ENCODE results near the gene RGS6. TPM values are rescaled to one million over a fixed set of nuclear protein-coding genes. Genes with fewer than 3 reads are reported as not detected.

Gene RGS6
- total and polyA plus RNA-seq, 4 donors = 0.21 to 5.4 (median 0.45) TPM

- Histone ChIP-seq H3K4me1 (ENCODE audit: control insufficient read depth in 5 of 5, insufficient read depth in 5 of 5, low read length in 5 of 5) (no peaks in the 10 kb centered on the region), H3K27me3 (ENCODE audit: control insufficient read depth in 3 of 3, insufficient read depth in 3 of 3, low read length in 2 of 3) (no peaks in the 10 kb centered on the region), H3K9ac (ENCODE audit: insufficient read depth in 1 of 2, low read length in 2 of 2) (no peak overlapping the region), H3K36me3 (ENCODE audit: control insufficient read depth in 4 of 4, insufficient read depth in 4 of 4, low read length in 4 of 4) (no peaks in the 10 kb centered on the region), H3K4me3 (no peak overlapping the region), H3K9me3 (ENCODE audit: control insufficient read depth in 4 of 4, insufficient read depth in 3 of 4, low read length in 3 of 4) (peaks cover 0 to 2% (median 0%) of the 10 kb centered on the region in 4 donors), H3K27ac (ENCODE audit: low read depth in 1 of 2, low read length in 1 of 2) (no peak overlapping the region)
- no peak for TF ChIP-seq CTCF (IDR thresholded peaks at IDR 0.05; ENCODE audit: control extremely low read depth, extremely low read depth)
- ATAC-seq (ENCODE audit: insufficient read depth, low FRiP score) (no peak), DNase-seq (no peak)
- WGBS, 2 donors = 68 to 75% methylated on average over 14 of the region's 14 CpGs
These were observed 305.8 kb downstream of the RGS6 start for GRCh38 chr14:72237722-72238666.

- peaks cover 0 to 12% (median 0%) of the 10 kb centered on the region in 5 donors for H3K4me1 ChIP-seq (ENCODE audit: control insufficient read depth in 5 of 5, insufficient read depth in 5 of 5, low read length in 5 of 5)
- no peak overlapping the region for H3K9ac ChIP-seq (ENCODE audit: insufficient read depth in 1 of 2, low read length in 2 of 2)
- no peak overlapping the region for H3K4me3 ChIP-seq
- DNase-seq = no peak
- 80 to 85% methylated on average over 5 of the region's 5 CpGs for WGBS, 2 donors
- no peaks in the 10 kb centered on the region for H3K27me3 ChIP-seq (ENCODE audit: control insufficient read depth in 3 of 3, insufficient read depth in 3 of 3, low read length in 2 of 3)
- peaks cover 0 to 5% (median 0%) of the 10 kb centered on the region in 4 donors for H3K9me3 ChIP-seq (ENCODE audit: control insufficient read depth in 4 of 4, insufficient read depth in 3 of 4, low read length in 3 of 4)
- no peaks in the 10 kb centered on the region for H3K36me3 ChIP-seq (ENCODE audit: control insufficient read depth in 4 of 4, insufficient read depth in 4 of 4, low read length in 4 of 4)
- no peak for ATAC-seq (ENCODE audit: insufficient read depth, low FRiP score)
- H3K27ac ChIP-seq (ENCODE audit: low read depth in 1 of 2, low read length in 1 of 2) = no peak overlapping the region
- no peak for TF ChIP-seq CTCF (IDR thresholded peaks at IDR 0.05; ENCODE audit: control extremely low read depth, extremely low read depth)
These were observed 311.4 kb downstream of the RGS6 start for GRCh38 chr14:72243309-72244293.

- WGBS, 2 donors = 86 to 96% methylated on average over 1 of the region's 1 CpG
These were observed 315.8 kb downstream of the RGS6 start for GRCh38 chr14:72247896-72248465.

More at GRCh38 chr14:72247896-72248465, 315.8 kb downstream of the RGS6 start:
- no peaks in the 10 kb centered on the region for H3K36me3 ChIP-seq (ENCODE audit: control insufficient read depth in 4 of 4, insufficient read depth in 4 of 4, low read length in 4 of 4)
- H3K4me1 ChIP-seq (ENCODE audit: control insufficient read depth in 5 of 5, insufficient read depth in 5 of 5, low read length in 5 of 5) = peaks cover 0 to 14% (median 0%) of the 10 kb centered on the region in 5 donors
- no peak overlapping the region for H3K9ac ChIP-seq (ENCODE audit: insufficient read depth in 1 of 2, low read length in 2 of 2)
- ATAC-seq (ENCODE audit: insufficient read depth, low FRiP score) = no peak
- no peak for TF ChIP-seq CTCF (IDR thresholded peaks at IDR 0.05; ENCODE audit: control extremely low read depth, extremely low read depth)
- peaks cover 0 to 5% (median 0%) of the 10 kb centered on the region in 4 donors for H3K9me3 ChIP-seq (ENCODE audit: control insufficient read depth in 4 of 4, insufficient read depth in 3 of 4, low read length in 3 of 4)
- no peak overlapping the region for H3K27ac ChIP-seq (ENCODE audit: low read depth in 1 of 2, low read length in 1 of 2)
- DNase-seq = peak in 2 of 3 donors; percentile 41 to 51
- no peak overlapping the region for H3K4me3 ChIP-seq
- H3K27me3 ChIP-seq (ENCODE audit: control insufficient read depth in 3 of 3, insufficient read depth in 3 of 3, low read length in 2 of 3) = no peaks in the 10 kb centered on the region

Measured in lung (tissue), 12 donors.